Dendritic cell treated with granulocyte-macrophage colony-stimulating factor and Interleukin-4, amounts not matched to agents 40 ng/mL and 50 ng/mL, for 4 days (primary cell): Measurements from ENCODE around the gene ISLR.

Source experiments
- H3K27ac Mint-ChIP-seq: one replicate; pipeline ENCODE4 v1.8.0; 2022; ENCODE audit warnings: mild to moderate bottlenecking, mixed read lengths
- H3K27me3 Mint-ChIP-seq: one replicate; pipeline ENCODE4 v1.8.0; 2022; ENCODE audit warnings: mild to moderate bottlenecking, mixed read lengths
- H3K36me3 Mint-ChIP-seq: one replicate; pipeline ENCODE4 v1.8.0; 2022; ENCODE audit warnings: low read depth, mixed read lengths
- H3K4me1 Mint-ChIP-seq: one replicate; pipeline ENCODE4 v1.8.0; 2022; ENCODE audit warnings: low read depth, mixed read lengths
- H3K4me3 Mint-ChIP-seq: one replicate; pipeline ENCODE4 v1.8.0; 2022; ENCODE audit warnings: mild to moderate bottlenecking, moderate library complexity, mixed read lengths
- H3K9me3 Mint-ChIP-seq: one replicate; pipeline ENCODE4 v1.8.0; 2022; ENCODE audit warnings: mixed read lengths
- intact Hi-C: fragments of 100-400 bp; cut with micrococcal nuclease; formaldehyde crosslinking; loops from one replicate; pipeline ENCODE4 v1.15.0; 2022

The ISLR gene, protein sequence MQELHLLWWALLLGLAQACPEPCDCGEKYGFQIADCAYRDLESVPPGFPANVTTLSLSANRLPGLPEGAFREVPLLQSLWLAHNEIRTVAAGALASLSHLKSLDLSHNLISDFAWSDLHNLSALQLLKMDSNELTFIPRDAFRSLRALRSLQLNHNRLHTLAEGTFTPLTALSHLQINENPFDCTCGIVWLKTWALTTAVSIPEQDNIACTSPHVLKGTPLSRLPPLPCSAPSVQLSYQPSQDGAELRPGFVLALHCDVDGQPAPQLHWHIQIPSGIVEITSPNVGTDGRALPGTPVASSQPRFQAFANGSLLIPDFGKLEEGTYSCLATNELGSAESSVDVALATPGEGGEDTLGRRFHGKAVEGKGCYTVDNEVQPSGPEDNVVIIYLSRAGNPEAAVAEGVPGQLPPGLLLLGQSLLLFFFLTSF

GRCh38 chr15:74173380-74174218 is at the start of gene ISLR:
Gene ISLR, plus strand, starts transcription at chr15:74173710. Its CDS starts 1,149 bp downstream, at chr15:74174859.
- H3K9me3 Mint-ChIP-seq: no peaks in the 10 kb centered on the region
- peaks cover 2% of the 10 kb centered on the region for H3K27me3 Mint-ChIP-seq
- intact Hi-C loops: no loop called here
- no peaks in the 10 kb centered on the region for H3K36me3 Mint-ChIP-seq
- no peak within 1 kb of the TSS for H3K4me3 Mint-ChIP-seq
- no peak within 1 kb of the TSS for H3K27ac Mint-ChIP-seq
- peaks cover 5% of the 10 kb centered on the region for H3K4me1 Mint-ChIP-seq

DNA sequence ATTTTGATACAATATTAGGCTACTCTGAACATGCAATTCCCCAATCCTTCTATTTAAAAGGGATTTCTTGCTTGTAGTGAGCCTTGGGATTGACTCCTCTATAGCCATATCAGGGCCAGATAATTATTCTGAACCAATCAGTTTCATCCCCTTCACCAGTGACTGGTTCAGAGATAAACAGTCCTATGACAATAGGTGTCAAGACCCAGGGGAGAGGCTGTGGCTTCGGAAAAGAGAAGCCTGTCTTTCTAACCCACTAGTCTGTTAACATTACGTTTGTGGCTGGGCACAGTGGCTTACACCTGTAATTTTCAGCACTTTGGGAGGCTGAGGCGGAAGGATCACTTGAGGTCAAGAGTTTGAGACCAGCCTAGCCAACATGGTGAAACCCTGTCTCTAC is 49.3 kb upstream of the ISLR start:
- no peaks in the 10 kb centered on the region for H3K9me3 Mint-ChIP-seq
- peaks cover 77% of the 10 kb centered on the region for H3K27me3 Mint-ChIP-seq
- H3K4me1 Mint-ChIP-seq: peaks cover 5% of the 10 kb centered on the region
- intact Hi-C loops: no loop called here
- no peak overlapping the region for H3K4me3 Mint-ChIP-seq
- H3K36me3 Mint-ChIP-seq: no peaks in the 10 kb centered on the region
- H3K27ac Mint-ChIP-seq: no peak overlapping the region

DNA sequence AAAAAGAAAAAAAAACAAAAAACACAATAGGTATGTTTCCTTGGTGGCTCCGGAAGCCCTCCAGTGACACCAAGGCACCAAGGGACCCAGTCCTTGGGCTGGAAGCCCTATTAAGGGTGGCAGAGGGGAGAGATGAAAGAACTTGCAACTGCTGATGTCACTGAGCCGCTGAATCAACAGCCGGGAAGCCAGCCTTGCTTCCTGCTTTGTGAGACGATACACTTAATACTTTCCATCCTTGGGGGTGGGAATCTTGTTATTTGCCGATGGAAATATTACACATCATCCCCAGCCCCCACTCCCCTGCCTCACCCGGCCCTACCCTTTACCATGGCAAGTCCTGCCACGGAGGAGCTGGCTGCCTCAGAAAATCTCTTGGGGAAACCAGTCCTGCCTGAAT is 48.8 kb upstream of the ISLR start:
- Mint-ChIP-seq H3K4me3 (no peak overlapping the region), H3K27me3 (peaks cover 82% of the 10 kb centered on the region), H3K27ac (no peak overlapping the region), H3K9me3 (no peaks in the 10 kb centered on the region), H3K4me1 (peaks cover 10% of the 10 kb centered on the region), H3K36me3 (no peaks in the 10 kb centered on the region)
- intact Hi-C loops: no loop called here

DNA sequence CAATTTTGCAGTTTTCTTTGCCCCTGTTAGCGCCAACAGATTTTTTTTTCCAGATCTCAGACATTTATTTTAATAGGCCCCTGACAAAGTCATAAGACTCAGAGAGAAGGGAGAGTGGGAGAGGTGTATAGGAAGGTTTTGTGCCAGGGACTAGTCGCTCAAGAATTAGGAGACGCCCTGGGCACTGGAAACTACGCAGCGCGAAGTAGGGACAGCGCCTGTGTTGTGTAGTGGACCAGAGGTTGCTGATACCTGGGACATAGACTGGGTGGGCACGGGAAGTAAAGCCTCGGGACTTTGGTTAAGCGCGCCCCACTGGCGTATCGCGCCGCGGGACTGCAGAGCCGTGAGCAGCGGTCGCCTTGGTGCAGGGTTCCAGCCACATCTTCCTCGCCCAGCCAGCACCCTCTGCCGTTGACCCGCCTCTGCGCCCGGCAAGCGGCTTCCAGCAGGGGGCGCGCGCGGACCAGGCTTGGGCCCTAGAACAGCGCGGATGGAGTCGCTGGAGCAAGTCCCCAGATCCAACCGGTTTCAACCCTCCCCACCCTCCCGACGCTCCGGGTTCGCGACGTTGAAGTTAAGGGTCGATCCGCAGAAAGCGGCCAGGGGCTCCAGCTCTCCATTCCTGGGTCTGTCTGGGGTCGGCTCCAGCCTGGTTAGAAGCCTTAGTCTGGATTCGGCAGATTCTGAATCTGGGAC is 46.1 kb upstream of the ISLR start:
- Mint-ChIP-seq H3K27me3 (peaks cover 87% of the 10 kb centered on the region), H3K4me1 (peaks cover 18% of the 10 kb centered on the region), H3K36me3 (no peaks in the 10 kb centered on the region), H3K9me3 (no peaks in the 10 kb centered on the region), H3K4me3 (no peak overlapping the region), H3K27ac (no peak overlapping the region)
- intact Hi-C loops: loop anchor here (2.0 kb wide), 1 partner anchor 195 kb away; no protein-coding TSS in a partner anchor

GRCh38 chr15:74127954-74128784 is 45.3 kb upstream of the ISLR start:
- H3K9me3 Mint-ChIP-seq: no peaks in the 10 kb centered on the region
- H3K4me1 Mint-ChIP-seq: peaks cover 18% of the 10 kb centered on the region
- H3K27ac Mint-ChIP-seq: no peak overlapping the region
- no peak overlapping the region for H3K4me3 Mint-ChIP-seq
- H3K27me3 Mint-ChIP-seq: peaks cover 87% of the 10 kb centered on the region
- H3K36me3 Mint-ChIP-seq: no peaks in the 10 kb centered on the region
- intact Hi-C loops: loop anchor here (2.0 kb wide), 1 partner anchor 195 kb away; no protein-coding TSS in a partner anchor

GRCh38 chr15:74128785-74129585 is 44.5 kb upstream of the ISLR start:
- no peaks in the 10 kb centered on the region for H3K36me3 Mint-ChIP-seq
- intact Hi-C loops: no loop called here
- H3K27ac Mint-ChIP-seq: no peak overlapping the region
- no peak overlapping the region for H3K4me3 Mint-ChIP-seq
- H3K27me3 Mint-ChIP-seq: peaks cover 89% of the 10 kb centered on the region
- peaks cover 18% of the 10 kb centered on the region for H3K4me1 Mint-ChIP-seq
- H3K9me3 Mint-ChIP-seq: no peaks in the 10 kb centered on the region

DNA sequence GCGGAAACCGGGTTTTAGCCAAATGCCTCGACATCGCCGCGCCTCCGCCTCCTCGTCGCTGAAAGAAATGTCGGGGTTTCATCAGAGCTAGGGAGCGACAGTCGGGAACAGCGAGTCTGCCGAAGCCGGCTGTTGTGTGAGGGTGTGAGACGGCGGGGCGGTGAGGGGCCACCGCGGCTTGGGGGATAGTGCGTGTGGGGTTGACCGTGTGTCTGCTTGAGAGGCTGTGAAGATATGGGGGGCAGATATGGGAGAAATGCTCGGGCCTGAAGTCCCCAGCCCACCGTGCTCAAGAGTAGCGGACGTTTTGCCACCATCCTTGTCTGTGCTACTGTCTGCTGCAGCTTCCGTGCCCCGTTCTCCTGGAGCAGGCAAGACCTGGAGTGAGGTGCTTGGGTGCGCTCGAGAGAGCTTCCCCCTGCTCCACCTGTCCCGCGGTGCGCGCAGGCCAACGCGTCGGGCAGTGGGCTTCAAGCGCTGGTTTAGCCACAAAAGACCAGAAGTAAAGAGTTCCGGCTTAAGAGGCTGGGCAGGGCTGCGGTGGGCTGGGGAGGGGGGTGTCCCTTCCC is 43.8 kb upstream of the ISLR start:
- Mint-ChIP-seq H3K27ac (no peak overlapping the region), H3K9me3 (no peaks in the 10 kb centered on the region), H3K27me3 (peaks cover 90% of the 10 kb centered on the region), H3K4me3 (no peak overlapping the region), H3K36me3 (no peaks in the 10 kb centered on the region), H3K4me1 (peaks cover 22% of the 10 kb centered on the region)
- intact Hi-C loops: no loop called here

DNA sequence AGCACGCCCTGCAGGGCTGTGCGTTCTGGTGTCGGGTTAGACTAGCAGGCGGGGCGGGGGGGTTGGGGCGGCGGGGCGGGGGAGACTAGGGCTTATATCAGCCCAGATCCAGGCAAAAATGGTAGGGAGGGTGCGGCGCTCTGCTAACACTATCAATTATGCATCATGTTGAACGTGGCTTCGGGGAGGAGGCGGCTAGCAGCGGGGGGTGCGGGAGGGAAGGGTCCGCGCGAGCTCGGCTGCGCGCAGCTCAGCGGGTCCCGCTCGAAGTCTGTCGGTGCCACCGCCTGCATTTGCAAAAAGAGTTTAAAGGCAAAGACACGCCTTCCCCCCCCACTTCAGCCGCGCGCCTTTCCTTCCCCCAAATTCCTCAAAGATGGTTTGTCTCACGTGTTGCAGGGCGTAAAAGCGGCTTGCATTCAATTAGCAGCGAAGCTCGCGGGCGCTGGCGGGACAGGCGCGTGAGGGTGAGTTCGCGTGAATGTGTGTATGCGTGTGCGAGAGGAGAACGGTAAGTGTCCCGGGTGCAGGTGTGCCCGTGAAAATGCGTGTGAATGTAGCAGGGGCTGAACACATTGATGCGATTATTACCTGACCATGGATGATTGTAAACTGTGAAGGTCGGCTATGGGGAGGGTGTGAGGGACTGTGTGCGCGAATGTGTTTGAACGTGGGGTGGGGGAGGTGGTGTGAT is 43.2 kb upstream of the ISLR start, which contains the start of gene ISLR2:
TSS of gene ISLR2 (plus strand) at position 432 of the 694 bp plus-strand sequence. CDS start 2,169 bp downstream, outside the sequence.
- Mint-ChIP-seq H3K4me1 (peaks cover 28% of the 10 kb centered on the region), H3K27me3 (peaks cover 91% of the 10 kb centered on the region), H3K4me3 (no peak within 1 kb of the TSS), H3K27ac (no peak within 1 kb of the TSS), H3K9me3 (no peaks in the 10 kb centered on the region), H3K36me3 (no peaks in the 10 kb centered on the region)
- intact Hi-C loops: no loop called here

DNA sequence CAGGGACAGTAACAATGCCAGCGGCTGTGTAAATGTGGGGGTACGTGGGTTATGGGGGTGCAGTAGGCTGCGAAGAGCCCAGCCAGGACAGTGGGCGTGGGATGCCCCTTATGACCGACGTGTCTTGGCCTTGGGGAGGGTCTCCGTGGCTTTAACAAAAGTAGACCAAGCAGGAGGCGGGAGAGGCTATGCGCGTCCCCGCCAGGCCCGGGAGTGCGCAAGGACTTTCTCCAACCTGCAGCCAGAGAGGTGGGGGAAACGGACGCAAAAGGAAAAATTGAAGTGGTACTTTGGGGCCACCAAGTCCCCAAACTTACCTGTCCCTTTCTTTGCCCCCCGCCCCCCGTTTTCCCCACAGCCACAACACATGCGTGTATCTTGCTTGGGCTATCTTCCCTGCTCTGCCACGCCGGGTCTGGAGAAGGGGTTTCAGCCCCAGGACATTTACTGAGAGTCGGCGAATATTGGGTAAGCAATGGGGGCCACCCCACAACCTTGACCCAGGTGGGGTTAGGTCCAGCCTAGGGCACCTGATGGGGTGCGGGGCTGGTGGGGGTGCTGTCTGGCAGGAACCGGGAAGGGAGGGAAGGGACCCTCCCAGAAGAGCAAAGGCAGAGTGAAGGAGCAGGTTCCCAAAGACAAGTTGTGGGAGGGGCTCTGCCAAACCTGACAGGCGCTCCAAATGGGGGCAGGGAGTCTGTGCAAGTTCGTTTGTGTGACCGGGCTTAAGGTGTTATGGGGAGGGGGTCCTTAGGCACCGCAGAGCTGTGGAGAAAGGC is 42.5 kb upstream of the ISLR start:
- H3K4me1 Mint-ChIP-seq: peaks cover 28% of the 10 kb centered on the region
- H3K36me3 Mint-ChIP-seq: no peaks in the 10 kb centered on the region
- intact Hi-C loops: no loop called here
- H3K4me3 Mint-ChIP-seq: no peak overlapping the region
- H3K9me3 Mint-ChIP-seq: no peaks in the 10 kb centered on the region
- no peak overlapping the region for H3K27ac Mint-ChIP-seq
- peaks cover 95% of the 10 kb centered on the region for H3K27me3 Mint-ChIP-seq

DNA sequence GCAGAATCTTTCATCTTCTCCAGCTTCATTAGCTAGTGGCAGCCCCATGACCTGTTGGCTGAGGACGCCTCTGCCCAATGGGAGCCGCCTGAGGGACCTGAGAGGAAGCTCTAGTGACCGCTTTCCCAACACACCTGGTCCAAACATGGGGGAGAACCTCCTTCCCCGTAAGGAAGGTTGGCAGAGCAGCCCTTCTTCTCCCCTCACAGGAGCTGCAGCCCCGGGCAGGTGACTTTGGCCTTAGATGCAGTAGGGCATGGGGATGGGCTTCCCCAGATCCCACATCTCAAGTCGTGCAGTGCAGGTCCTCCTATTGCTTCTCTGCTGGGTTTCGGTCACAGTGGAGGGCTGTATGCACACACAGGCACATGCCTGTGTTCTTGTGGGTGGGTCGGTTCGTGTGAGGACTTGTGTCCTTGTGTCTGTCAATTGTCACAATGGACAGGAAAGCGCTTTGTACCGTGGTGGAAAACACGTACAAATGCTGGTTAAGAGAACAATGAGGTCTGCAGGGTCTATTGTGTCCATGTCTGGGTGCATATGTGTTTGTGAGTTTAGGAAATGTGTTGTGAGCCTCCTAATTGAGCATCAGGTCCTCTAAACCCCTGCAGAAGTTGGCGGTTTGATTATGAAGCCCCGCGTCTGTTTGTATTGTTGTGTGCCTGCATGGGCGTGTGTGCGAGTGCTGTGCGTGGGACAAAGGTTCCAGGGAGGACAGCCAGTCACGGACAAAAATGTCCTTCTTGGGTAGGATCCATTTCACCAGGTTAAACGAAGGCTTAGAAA is 41.7 kb upstream of the ISLR start:
- H3K9me3 Mint-ChIP-seq: no peaks in the 10 kb centered on the region
- H3K27me3 Mint-ChIP-seq: peaks cover 97% of the 10 kb centered on the region
- intact Hi-C loops: no loop called here
- no peak overlapping the region for H3K27ac Mint-ChIP-seq
- no peak overlapping the region for H3K4me3 Mint-ChIP-seq
- H3K36me3 Mint-ChIP-seq: no peaks in the 10 kb centered on the region
- peaks cover 31% of the 10 kb centered on the region for H3K4me1 Mint-ChIP-seq
